K562 treated with DMSO at 1 percent for 48 hours (cell line): ENCODE results near the gene KRT39. TPM values are rescaled to one million over a fixed set of nuclear protein-coding genes. Genes with fewer than 3 reads are reported as not detected.

Experiments
- total RNA-seq: library from RNA; unstranded; fragments of 300-600 nt; gene quantifications from 2 replicates; pipeline ENCODE4 v1.2.3, GENCODE V29; 2022; ENCODE audit warnings: low replicate concordance; ENCODE audit errors: extremely low read depth

Gene KRT39
- not detected in 2 replicates for total RNA-seq

GRCh38 chr17:40966848-40967247, at the start of gene KRT39:
Gene KRT39 (minus strand): TSS chr17:40966948. CDS start chr17:40966856, 92 bp downstream.

GRCh38 chr17:41008811-41009210, 42.1 kb upstream of the KRT39 start, which contains the start of gene KRTAP3-1:
Gene KRTAP3-1 (minus strand): TSS chr17:41009128. CDS start chr17:41009074, 54 bp downstream.

GRCh38 chr17:40999563-40999962, 32.8 kb upstream of the KRT39 start, which contains the start of gene KRTAP3-2:
Gene KRTAP3-2 (minus strand): TSS chr17:40999906. CDS start chr17:40999853, 53 bp downstream.

GRCh38 chr17:40993839-40994238, 27.1 kb upstream of the KRT39 start, which contains the start of gene KRTAP3-3:
Gene KRTAP3-3 (minus strand): TSS chr17:40994164. CDS start chr17:40994097, 67 bp downstream.

GRCh38 chr17:40984226-40984625, 17.5 kb upstream of the KRT39 start, which contains the start of gene KRT40:
Gene KRT40 (minus strand): TSS chr17:40984326. CDS start chr17:40984273, 53 bp downstream.

GRCh38 chr17:40937384-40937819, 29.3 kb downstream of the KRT39 start, which contains the start of gene KRT23:
Gene KRT23 (minus strand): TSS chr17:40937646. CDS start chr17:40936603, 1,043 bp downstream.

Other genes with a start within 250 kb of the KRT39 start
- gene KRT25, start 211.6 kb downstream of the KRT39 start, total RNA-seq: not detected in 2 replicates
- gene KRT26, start 194.7 kb downstream of the KRT39 start, total RNA-seq: not detected in 2 replicates
- not detected in 2 replicates for gene KRT27, start 184.4 kb downstream of the KRT39 start, total RNA-seq
- not detected in 2 replicates for gene KRT28, start 167.0 kb downstream of the KRT39 start, total RNA-seq
- not detected in 2 replicates for gene KRT10, start 144.3 kb downstream of the KRT39 start, total RNA-seq
- gene KRT12, start 99.7 kb downstream of the KRT39 start, total RNA-seq: not detected in 2 replicates
- gene KRT20, start 81.7 kb downstream of the KRT39 start, total RNA-seq: not detected in 2 replicates
- not detected in 2 replicates for gene KRT23, start 29.3 kb downstream of the KRT39 start, total RNA-seq
- gene KRT40, start 17.4 kb upstream of the KRT39 start, total RNA-seq: not detected in 2 replicates
- not detected in 2 replicates for gene KRTAP3-3, start 27.2 kb upstream of the KRT39 start, total RNA-seq
- not detected in 2 replicates for gene KRTAP3-2, start 33.0 kb upstream of the KRT39 start, total RNA-seq
- not detected in 2 replicates for gene KRTAP3-1, start 42.2 kb upstream of the KRT39 start, total RNA-seq
- not detected in 2 replicates for gene KRTAP1-5, start 60.3 kb upstream of the KRT39 start, total RNA-seq
- not detected in 2 replicates for gene KRTAP1-4, start 63.2 kb upstream of the KRT39 start, total RNA-seq
- gene KRTAP1-3, start 67.9 kb upstream of the KRT39 start, total RNA-seq: not detected in 2 replicates
- gene KRTAP1-1, start 74.5 kb upstream of the KRT39 start, total RNA-seq: not detected in 2 replicates
- not detected in 2 replicates for gene KRTAP2-1, start 80.4 kb upstream of the KRT39 start, total RNA-seq
- not detected in 2 replicates for gene KRTAP2-2, start 88.3 kb upstream of the KRT39 start, total RNA-seq
- not detected in 2 replicates for gene KRTAP2-3, start 93.2 kb upstream of the KRT39 start, total RNA-seq
- gene KRTAP2-4, start 98.9 kb upstream of the KRT39 start, total RNA-seq: not detected in 2 replicates
- gene KRTAP4-7, start 117.2 kb upstream of the KRT39 start, total RNA-seq: not detected in 2 replicates
- not detected in 2 replicates for gene KRTAP4-8, start 131.2 kb upstream of the KRT39 start, total RNA-seq
- not detected in 2 replicates for gene KRTAP4-16, start 135.3 kb upstream of the KRT39 start, total RNA-seq
- gene KRTAP4-9, start 138.4 kb upstream of the KRT39 start, total RNA-seq: not detected in 2 replicates
- not detected in 2 replicates for gene KRTAP4-11, start 151.4 kb upstream of the KRT39 start, total RNA-seq
- not detected in 2 replicates for gene KRTAP4-12, start 157.2 kb upstream of the KRT39 start, total RNA-seq
- gene KRTAP4-6, start 173.6 kb upstream of the KRT39 start, total RNA-seq: not detected in 2 replicates
- not detected in 2 replicates for gene KRTAP4-5, start 182.9 kb upstream of the KRT39 start, total RNA-seq
- gene KRTAP4-4, start 193.8 kb upstream of the KRT39 start, total RNA-seq: not detected in 2 replicates
- not detected in 2 replicates for gene KRTAP4-3, start 201.3 kb upstream of the KRT39 start, total RNA-seq
- not detected in 2 replicates for gene KRTAP4-2, start 211.3 kb upstream of the KRT39 start, total RNA-seq
- gene KRTAP4-1, start 218.0 kb upstream of the KRT39 start, total RNA-seq: not detected in 2 replicates
- not detected in 2 replicates for gene KRTAP9-1, start 222.9 kb upstream of the KRT39 start, total RNA-seq